Gastrocnemius medialis (tissue), 4 donors: ENCODE results near the gene UGT1A10.

ENCODE experiments used
- POLR2A ChIP-seq, 2 donors: fragments of 450-650 bp; IDR thresholded peaks; one replicate each; pipeline ENCODE4 v1.6.1; 2017; ENCODE audit warnings: antibody characterized with exemption in 2 of 2, mild to moderate bottlenecking in 2 of 2, moderate library complexity in 2 of 2
- TF ChIP-seq, protein P1 (sequence below), 5 experiments: fragments of 450-650 bp in 3 of 5; fragments of 200-600 bp in 2 of 5; sonication (generic) in 2 of 5; IDR thresholded peaks in 4 of 5; conservative IDR thresholded peaks in 1 of 5; 1 replicate in 4 of 5; 2 replicates in 1 of 5; pipeline ENCODE4 v1.5.1; 2016 to 2019; ENCODE audit warnings: antibody characterized with exemption in 5 of 5, mild to moderate bottlenecking in 3 of 5, moderate library complexity in 3 of 5

GRCh38 chr2:233605680-233606079 lies 30.6 kb upstream of the UGT1A10 start:
- no peak for TF ChIP-seq POLR2A (IDR thresholded peaks at IDR 0.05)
- TF ChIP-seq, protein P1, sequence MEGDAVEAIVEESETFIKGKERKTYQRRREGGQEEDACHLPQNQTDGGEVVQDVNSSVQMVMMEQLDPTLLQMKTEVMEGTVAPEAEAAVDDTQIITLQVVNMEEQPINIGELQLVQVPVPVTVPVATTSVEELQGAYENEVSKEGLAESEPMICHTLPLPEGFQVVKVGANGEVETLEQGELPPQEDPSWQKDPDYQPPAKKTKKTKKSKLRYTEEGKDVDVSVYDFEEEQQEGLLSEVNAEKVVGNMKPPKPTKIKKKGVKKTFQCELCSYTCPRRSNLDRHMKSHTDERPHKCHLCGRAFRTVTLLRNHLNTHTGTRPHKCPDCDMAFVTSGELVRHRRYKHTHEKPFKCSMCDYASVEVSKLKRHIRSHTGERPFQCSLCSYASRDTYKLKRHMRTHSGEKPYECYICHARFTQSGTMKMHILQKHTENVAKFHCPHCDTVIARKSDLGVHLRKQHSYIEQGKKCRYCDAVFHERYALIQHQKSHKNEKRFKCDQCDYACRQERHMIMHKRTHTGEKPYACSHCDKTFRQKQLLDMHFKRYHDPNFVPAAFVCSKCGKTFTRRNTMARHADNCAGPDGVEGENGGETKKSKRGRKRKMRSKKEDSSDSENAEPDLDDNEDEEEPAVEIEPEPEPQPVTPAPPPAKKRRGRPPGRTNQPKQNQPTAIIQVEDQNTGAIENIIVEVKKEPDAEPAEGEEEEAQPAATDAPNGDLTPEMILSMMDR (IDR thresholded peaks at IDR 0.05 in 4 of 5, conservative IDR thresholded peaks at IDR 0.05 in 1 of 5): no peak
